Upper lobe of right lung (tissue), 1 donor: ENCODE measurements around the gene FAM114A1. TPM values are rescaled to one million over a fixed set of nuclear protein-coding genes. Genes with fewer than 3 reads are reported as not detected.
A peak's percentile ranks its signal among the peaks of the same experiment; 100 is the strongest.

Experiments used
- ATAC-seq: fragments of 200-7000 bp; cut with Tn5 transposase; one replicate; pipeline ENCODE4 v1.9.1; 2020; ENCODE audit warnings: mild to moderate bottlenecking, moderate library complexity
- DNase-seq: peaks from one replicate; pipeline ENCODE4 v3.0.0-alpha.2; 2020
- H3K27ac ChIP-seq: fragments of 200-600 bp; one replicate; pipeline ENCODE4 v1.8.0; 2022
- H3K27me3 ChIP-seq: fragments of 200-600 bp; one replicate; pipeline ENCODE4 v1.8.0; 2022; ENCODE audit warnings: mild to moderate bottlenecking
- H3K36me3 ChIP-seq: fragments of 200-600 bp; one replicate; pipeline ENCODE4 v1.8.0; 2022
- H3K4me1 ChIP-seq: fragments of 200-600 bp; one replicate; pipeline ENCODE4 v1.8.0; 2022
- H3K4me3 ChIP-seq: fragments of 200-600 bp; one replicate; pipeline ENCODE4 v1.8.0; 2022; ENCODE audit warnings: mild to moderate bottlenecking
- H3K9me3 ChIP-seq: fragments of 200-600 bp; one replicate; pipeline ENCODE4 v1.8.0; 2022
- CTCF ChIP-seq: fragments of 200-600 bp; IDR thresholded peaks from one replicate; pipeline ENCODE4 v1.8.0; 2022; ENCODE audit warnings: antibody characterized with exemption
- intact Hi-C: fragments of 100-400 bp; cut with DNase I; formaldehyde crosslinking; loops from one replicate; pipeline ENCODE4 v1.11.0; 2022
- total RNA-seq: library from RNA; stranded (reverse); fragmentation: NEBNext Ultra II Directional; extraction: Animal tissue kit (Norgen Biotek cat#: 25700); gene quantifications from one replicate; pipeline ENCODE4 v1.2.1, GENCODE V29; 2021
- donor health status: DM: no; HTN: yes; CAD: no; lungs with severe emphysema.

Gene FAM114A1
- total RNA-seq, 1 donor from 2014 or later: 39.8 TPM

- H3K4me1 ChIP-seq: no peaks in the 10 kb centered on the region
- peaks cover 56% of the 10 kb centered on the region for H3K36me3 ChIP-seq
- no peak overlapping the region for H3K4me3 ChIP-seq
- intact Hi-C loops: no loop called here
- no peak for TF ChIP-seq CTCF
- H3K9me3 ChIP-seq: no peaks in the 10 kb centered on the region
- H3K27me3 ChIP-seq: no peaks in the 10 kb centered on the region
- ATAC-seq (no peak), DNase-seq (no peak)
- H3K27ac ChIP-seq: no peak overlapping the region
Measured at GRCh38 chr4:38894322-38894982, 26.8 kb downstream of the FAM114A1 start.

DNA sequence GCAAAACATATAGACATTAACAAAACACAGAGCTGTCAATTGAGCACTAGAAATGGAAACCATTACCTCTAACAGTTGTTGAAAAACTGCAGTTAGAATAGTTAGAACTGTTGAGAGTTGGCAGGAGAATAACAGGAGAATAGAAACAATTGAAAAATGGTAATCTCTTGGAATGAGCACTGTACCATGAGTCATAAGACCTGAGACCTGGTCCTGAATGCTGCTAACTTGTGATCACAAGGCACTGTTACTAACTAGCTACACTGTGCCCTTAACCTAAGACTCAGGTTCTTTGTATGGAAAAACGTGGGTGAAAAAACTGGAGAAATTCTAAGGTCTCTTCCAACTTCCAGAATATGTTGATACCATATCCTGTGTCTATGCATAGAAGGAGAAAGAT lies 29.3 kb downstream of the FAM114A1 start:
- H3K36me3 ChIP-seq: peaks cover 53% of the 10 kb centered on the region
- intact Hi-C loops: no loop called here
- TF ChIP-seq CTCF: no peak

DNA sequence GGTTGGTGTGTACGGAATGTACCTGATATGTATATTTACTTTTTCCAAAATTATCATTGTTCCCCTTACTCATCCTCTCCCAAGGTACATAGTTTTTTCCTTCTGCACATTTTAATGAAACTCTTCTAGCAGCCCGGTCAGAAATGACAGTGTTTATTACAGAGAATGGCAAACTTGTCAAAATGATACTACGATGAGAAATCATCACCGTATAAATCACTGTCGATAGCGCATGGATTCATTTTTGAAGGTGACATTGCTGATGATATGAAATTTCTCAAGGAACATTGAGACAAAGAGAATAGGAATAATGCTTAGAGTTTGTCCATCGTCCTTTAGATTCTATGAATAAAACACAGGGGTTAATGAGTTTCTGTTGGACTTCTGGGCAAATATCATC lies 30.6 kb downstream of the FAM114A1 start:
- Histone ChIP-seq H3K27me3 (no peaks in the 10 kb centered on the region), H3K9me3 (no peaks in the 10 kb centered on the region), H3K4me3 (no peak overlapping the region), H3K36me3 (peaks cover 40% of the 10 kb centered on the region), H3K4me1 (no peaks in the 10 kb centered on the region), H3K27ac (no peak overlapping the region)
- ATAC-seq: no peak
- intact Hi-C loops: no loop called here
- no peak for DNase-seq
- no peak for TF ChIP-seq CTCF

More for the DNA sequence above, 29.3 kb downstream of the FAM114A1 start:
- no peak for DNase-seq
- H3K27ac ChIP-seq: no peak overlapping the region
- H3K27me3 ChIP-seq: no peaks in the 10 kb centered on the region
- H3K9me3 ChIP-seq: no peaks in the 10 kb centered on the region
- no peaks in the 10 kb centered on the region for H3K4me1 ChIP-seq
- no peak overlapping the region for H3K4me3 ChIP-seq
- ATAC-seq: no peak

DNA sequence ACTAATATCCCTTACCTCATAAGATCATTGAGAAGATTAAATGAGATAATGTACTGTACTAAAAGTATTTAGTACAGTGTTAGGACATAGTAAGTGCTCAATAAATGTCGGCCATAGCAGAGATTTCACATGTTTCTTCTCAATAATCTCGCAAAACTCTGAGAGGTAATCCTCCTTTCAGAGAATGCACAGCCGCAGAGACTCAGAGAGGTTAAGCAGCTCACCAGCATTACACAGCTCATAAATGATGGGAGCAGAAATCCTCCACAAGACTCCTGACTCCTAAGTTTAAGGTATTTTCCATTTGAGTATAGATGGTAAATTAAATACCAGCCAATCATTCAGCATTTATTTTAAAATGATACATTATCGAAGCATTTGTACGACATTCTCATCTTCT lies 34.6 kb downstream of the FAM114A1 start:
- ATAC-seq (no peak), DNase-seq (no peak)
- intact Hi-C loops: loop anchor here (10.0 kb wide), 1 partner anchor 233 kb away; no protein-coding TSS in a partner anchor
- Histone ChIP-seq H3K36me3 (peaks cover 42% of the 10 kb centered on the region), H3K9me3 (no peaks in the 10 kb centered on the region), H3K4me3 (no peak overlapping the region), H3K4me1 (no peaks in the 10 kb centered on the region), H3K27ac (no peak overlapping the region), H3K27me3 (no peaks in the 10 kb centered on the region)
- TF ChIP-seq CTCF: no peak

- peak; percentile 44 for TF ChIP-seq CTCF
Measured at GRCh38 chr4:38902695-38903094, 35.1 kb downstream of the FAM114A1 start.

More at GRCh38 chr4:38902695-38903094, 35.1 kb downstream of the FAM114A1 start:
- Histone ChIP-seq H3K4me3 (no peak overlapping the region), H3K27me3 (no peaks in the 10 kb centered on the region), H3K4me1 (no peaks in the 10 kb centered on the region), H3K9me3 (no peaks in the 10 kb centered on the region), H3K36me3 (peaks cover 47% of the 10 kb centered on the region), H3K27ac (no peak overlapping the region)
- intact Hi-C loops: loop anchor here (10.0 kb wide), 1 partner anchor 232 kb away; no protein-coding TSS in a partner anchor
- ATAC-seq (peak; percentile 60), DNase-seq (no peak)
